Sigmoid colon (tissue), 7 donors: ENCODE results near the gene TYMS. TPM values are rescaled to one million over a fixed set of nuclear protein-coding genes. Genes with fewer than 3 reads are reported as not detected.
A peak's percentile ranks its signal among the peaks of the same experiment; 100 is the strongest.

Experiments used
- DNase-seq: peaks from one replicate; pipeline ENCODE4 v3.0.0-alpha.2; 2019
- H3K27ac ChIP-seq, 4 donors: fragments of 200-600 bp; sonication (generic); one replicate each; pipeline ENCODE4 v1.5.1; 2016 to 2019; ENCODE audit warnings: mild to moderate bottlenecking in 1 of 4
- H3K27me3 ChIP-seq, 3 donors: fragments of 200-600 bp; sonication (generic); one replicate each; pipeline ENCODE4 v1.5.1; 2019; ENCODE audit warnings: mild to moderate bottlenecking in 1 of 3
- H3K36me3 ChIP-seq, 4 donors: fragments of 200-600 bp; sonication (generic); one replicate each; pipeline ENCODE4 v1.5.1; 2016 to 2019
- H3K4me1 ChIP-seq, 4 donors: fragments of 200-600 bp; sonication (generic); one replicate each; pipeline ENCODE4 v1.5.1; 2017 to 2019
- H3K4me3 ChIP-seq, 4 donors: fragments of 200-600 bp; sonication (generic); one replicate each; pipeline ENCODE4 v1.5.1; 2017 to 2019; ENCODE audit warnings: mild to moderate bottlenecking in 2 of 4, moderate library complexity in 1 of 4
- H3K9me3 ChIP-seq, 4 donors: fragments of 200-600 bp in 3 of 4; sonication (generic) in 3 of 4; one replicate each; pipeline versions ENCODE4 v1.5.1 to v1.6.1; 2013 to 2019
- CTCF ChIP-seq, 4 experiments: fragments of 450-650 bp in 3 of 4; fragments of 200-600 bp in 1 of 4; IDR thresholded peaks; one replicate each; pipeline ENCODE4 v1.5.1; 2016 to 2019; ENCODE audit warnings: antibody characterized with exemption in 4 of 4, mild to moderate bottlenecking in 3 of 4, moderate library complexity in 2 of 4
- EP300 ChIP-seq, 4 donors: sonication (generic); formaldehyde crosslinking; IDR thresholded peaks; one replicate each; pipeline ENCODE4 v1.6.1; 2017; ENCODE audit warnings: antibody characterized with exemption in 4 of 4
- POLR2A ChIP-seq, 2 donors: fragments of 450-650 bp; IDR thresholded peaks; one replicate each; pipeline ENCODE4 v1.6.1; 2016; ENCODE audit warnings: antibody characterized with exemption in 2 of 2, mild to moderate bottlenecking in 2 of 2, moderate library complexity in 2 of 2
- POLR2AphosphoS5 ChIP-seq, 4 donors: sonication (generic); formaldehyde crosslinking; IDR thresholded peaks; one replicate each; pipeline ENCODE4 v1.6.1; 2017; ENCODE audit warnings: antibody characterized with exemption in 4 of 4
- WGBS, 2 donors: extraction: QIAGEN DNeasy Blood & Tissue Kit; methylation state at CpG; one replicate each; pipeline ENCODE4 v1.1.7; 2013; 5-methylcytosine and 5-hydroxymethylcytosine counted together
- intact Hi-C: fragments of 100-400 bp; cut with DNase I; formaldehyde crosslinking; loops from one replicate; pipeline ENCODE4 v1.15.1; 2023
- polyA plus RNA-seq, 3 donors: library from polyadenylated mRNA; stranded (reverse); fragments of 200-250 nt; gene quantifications; one replicate each; pipeline ENCODE4 v1.2.3, GENCODE V29; 2013
- total RNA-seq, 4 donors: library from RNA; depleted of rRNA; stranded (reverse); fragments of >200 nt; gene quantifications; one replicate each; pipeline ENCODE4 v1.1.0, GENCODE V29; 2016
- donor health status: healthy with polysubstance abuse.
- donor health status: Bipolar disorder and iron deficiency.
- donor health status: healthy.

Gene TYMS
- total and polyA plus RNA-seq, 7 donors: 0.55 to 62.0 (median 3.0) TPM

- Histone ChIP-seq H3K4me1 (peaks cover 0 to 19% (median 17%) of the 10 kb centered on the region in 4 donors), H3K36me3 (no peaks in the 10 kb centered on the region), H3K27ac (no peak overlapping the region), H3K27me3 (peaks cover 0 to 49% (median 24%) of the 10 kb centered on the region in 3 donors), H3K9me3 (no peaks in the 10 kb centered on the region), H3K4me3 (no peak overlapping the region)
- TF ChIP-seq POLR2AphosphoS5 (IDR thresholded peaks at IDR 0.05): no peak
- TF ChIP-seq CTCF (IDR thresholded peaks at IDR 0.05): no peak
- no peak for TF ChIP-seq POLR2A (IDR thresholded peaks at IDR 0.05)
- TF ChIP-seq EP300 (IDR thresholded peaks at IDR 0.05): no peak
- DNase-seq: no peak
- intact Hi-C loops: loop anchor here (5.0 kb wide), 1 partner anchor 57 kb away; the partner anchor contains the start of gene ENOSF1
- 91 to 93% methylated on average over 6 of the region's 6 CpGs for WGBS, 2 donors
Measured at GRCh38 chr18:655445-655844, 2.0 kb upstream of the TYMS start.

GRCh38 chr18:658001-658946 is 821 bp downstream of the TYMS start:
- no peaks in the 10 kb centered on the region for H3K9me3 ChIP-seq
- peak overlapping the region; percentile 44 to 79 (median 59) for H3K4me3 ChIP-seq
- peak overlapping the region in 2 of 4 donors; percentile 36 to 63 for H3K27ac ChIP-seq
- intact Hi-C loops: loop anchor here (5.0 kb wide), 1 partner anchor 54 kb away; the partner anchor contains the start of gene ENOSF1
- WGBS, 2 donors: 1 to 2% methylated on average over 72 of the region's 72 CpGs
- no peaks in the 10 kb centered on the region for H3K36me3 ChIP-seq
- H3K27me3 ChIP-seq: peaks cover 0 to 52% (median 24%) of the 10 kb centered on the region in 3 donors
- DNase-seq: peak; percentile 88
- H3K4me1 ChIP-seq: peaks cover 0 to 19% (median 17%) of the 10 kb centered on the region in 4 donors
- peak in 1 of 4 donors; percentile 40 for TF ChIP-seq POLR2AphosphoS5 (IDR thresholded peaks at IDR 0.05)
- no peak for TF ChIP-seq POLR2A (IDR thresholded peaks at IDR 0.05)

GRCh38 chr18:658947-659533 is 1.6 kb downstream of the TYMS start:
- WGBS, 2 donors: 83 to 84% methylated on average over 10 of the region's 10 CpGs
- H3K27ac ChIP-seq: no peak overlapping the region
- intact Hi-C loops: loop anchor here (5.0 kb wide), 1 partner anchor 53 kb away; the partner anchor contains the start of gene ENOSF1
- no peaks in the 10 kb centered on the region for H3K36me3 ChIP-seq
- peaks cover 0 to 52% (median 24%) of the 10 kb centered on the region in 3 donors for H3K27me3 ChIP-seq
- DNase-seq: no peak
- H3K9me3 ChIP-seq: no peaks in the 10 kb centered on the region
- TF ChIP-seq EP300 (IDR thresholded peaks at IDR 0.05) (no peak), CTCF (IDR thresholded peaks at IDR 0.05) (no peak), POLR2A (IDR thresholded peaks at IDR 0.05) (no peak), POLR2AphosphoS5 (IDR thresholded peaks at IDR 0.05) (no peak)
- H3K4me1 ChIP-seq: peaks cover 0 to 19% (median 17%) of the 10 kb centered on the region in 4 donors
- peak overlapping the region in 2 of 4 donors; percentile 48 to 79 for H3K4me3 ChIP-seq

DNA sequence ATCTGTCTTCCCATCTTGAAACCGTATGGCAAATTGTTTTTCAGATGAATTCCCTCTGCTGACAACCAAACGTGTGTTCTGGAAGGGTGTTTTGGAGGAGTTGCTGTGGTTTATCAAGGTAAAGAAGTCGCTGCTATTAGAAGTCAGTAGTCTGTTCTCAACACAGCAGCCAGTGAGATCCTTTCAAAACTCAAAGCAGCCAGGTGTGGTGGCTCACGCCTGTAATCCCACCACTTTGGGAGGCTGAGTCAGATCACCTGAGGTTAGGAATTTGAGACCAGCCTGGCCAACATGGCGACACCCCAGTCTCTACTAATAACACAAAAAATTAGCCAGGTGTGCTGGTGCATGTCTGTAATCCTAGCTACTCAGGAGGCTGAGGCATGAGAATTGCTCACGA is 2.1 kb downstream of the TYMS start:
- no peaks in the 10 kb centered on the region for H3K9me3 ChIP-seq
- H3K36me3 ChIP-seq: no peaks in the 10 kb centered on the region
- intact Hi-C loops: loop anchor here (5.0 kb wide), 1 partner anchor 53 kb away; the partner anchor contains the start of gene ENOSF1
- 92 to 95% methylated on average over 6 of the region's 6 CpGs for WGBS, 2 donors
- no peak overlapping the region for H3K4me3 ChIP-seq
- no peak overlapping the region for H3K27ac ChIP-seq
- H3K27me3 ChIP-seq: peaks cover 0 to 49% (median 24%) of the 10 kb centered on the region in 3 donors
- H3K4me1 ChIP-seq: peaks cover 0 to 19% (median 17%) of the 10 kb centered on the region in 4 donors
- DNase-seq: no peak
- no peak for TF ChIP-seq EP300 (IDR thresholded peaks at IDR 0.05)
- no peak for TF ChIP-seq POLR2AphosphoS5 (IDR thresholded peaks at IDR 0.05)
- TF ChIP-seq POLR2A (IDR thresholded peaks at IDR 0.05): no peak
- no peak for TF ChIP-seq CTCF (IDR thresholded peaks at IDR 0.05)

DNA sequence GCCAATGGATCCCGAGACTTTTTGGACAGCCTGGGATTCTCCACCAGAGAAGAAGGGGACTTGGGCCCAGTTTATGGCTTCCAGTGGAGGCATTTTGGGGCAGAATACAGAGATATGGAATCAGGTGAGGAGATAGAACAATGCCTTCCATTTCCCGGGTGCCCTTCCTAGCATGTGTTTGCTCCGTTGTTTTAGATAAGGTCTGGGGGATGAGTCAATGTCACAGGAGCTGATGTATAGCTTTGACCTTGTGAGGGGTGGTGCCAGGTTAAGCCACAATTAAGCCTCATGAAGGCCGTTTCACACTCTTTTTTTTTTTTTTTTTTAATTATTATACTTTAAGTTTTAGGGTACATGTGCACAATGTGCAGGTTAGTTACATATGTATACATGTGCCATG is 4.7 kb downstream of the TYMS start:
- H3K4me3 ChIP-seq: no peak overlapping the region
- 95 to 96% methylated on average over 4 of the region's 4 CpGs for WGBS, 2 donors
- intact Hi-C loops: no loop called here
- TF ChIP-seq POLR2A (IDR thresholded peaks at IDR 0.05) (no peak), POLR2AphosphoS5 (IDR thresholded peaks at IDR 0.05) (no peak), EP300 (IDR thresholded peaks at IDR 0.05) (no peak), CTCF (IDR thresholded peaks at IDR 0.05) (no peak)
- no peak overlapping the region for H3K27ac ChIP-seq
- no peaks in the 10 kb centered on the region for H3K9me3 ChIP-seq
- no peak for DNase-seq
- H3K4me1 ChIP-seq: peaks cover 0 to 16% (median 14%) of the 10 kb centered on the region in 4 donors
- H3K27me3 ChIP-seq: peaks cover 0 to 33% (median 18%) of the 10 kb centered on the region in 3 donors
- no peaks in the 10 kb centered on the region for H3K36me3 ChIP-seq
